GM12891 (cell line): ENCODE data around the gene CLPTM1.

ENCODE experiments used
- POLR2A ChIP-seq: IDR thresholded peaks from 2 replicates; pipeline ENCODE4 v1.6.1; 2011; ENCODE audit warnings: low read depth, low read length, control low read depth
- POLR2AphosphoS5 ChIP-seq: IDR thresholded peaks from 2 replicates; pipeline ENCODE4 v1.6.1; 2011; ENCODE audit warnings: low read depth, low read length, control low read depth
- POU2F2 ChIP-seq: IDR thresholded peaks from 2 replicates; pipeline ENCODE4 v1.6.1; 2011; ENCODE audit warnings: low read depth, mild to moderate bottlenecking, control low read depth, low read length, moderate library complexity
- TAF1 ChIP-seq: IDR thresholded peaks from 2 replicates; pipeline ENCODE4 v1.6.1; 2011; ENCODE audit warnings: low read depth, low read length, control low read depth

GRCh38 chr19:45003485-45003884 is 48.3 kb downstream of the CLPTM1 start:
- TF ChIP-seq TAF1 (no peak), POLR2A (no peak), POLR2AphosphoS5 (no peak), POU2F2 (no peak)
